ENCODE measurements around the gene DHX8.

Gene DHX8

DNA sequence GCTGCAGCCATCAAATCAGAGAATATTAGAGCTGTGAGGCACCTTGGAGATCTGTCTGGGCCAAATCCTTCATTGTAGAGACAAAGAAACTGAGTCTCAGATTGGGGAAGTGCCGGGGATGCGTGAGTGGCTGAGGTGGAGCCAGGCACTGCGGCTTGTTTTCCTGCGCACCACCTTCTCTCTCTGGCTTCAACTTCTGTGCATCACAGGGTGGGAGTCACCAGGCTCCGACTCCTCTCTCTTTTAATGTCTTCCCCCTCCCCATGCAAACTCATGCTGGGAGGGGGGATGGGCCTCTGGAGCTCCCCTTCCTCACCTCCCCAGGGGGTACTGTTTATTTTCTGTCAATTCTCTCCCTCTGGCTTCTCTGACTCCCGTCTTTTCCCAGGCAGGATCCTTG lies 71.1 kb downstream of the DHX8 start:
- no peaks in the 10 kb centered on the region for H3K9me3 ChIP-seq (ENCODE audit: control insufficient read depth, insufficient read depth, low read length)

DNA sequence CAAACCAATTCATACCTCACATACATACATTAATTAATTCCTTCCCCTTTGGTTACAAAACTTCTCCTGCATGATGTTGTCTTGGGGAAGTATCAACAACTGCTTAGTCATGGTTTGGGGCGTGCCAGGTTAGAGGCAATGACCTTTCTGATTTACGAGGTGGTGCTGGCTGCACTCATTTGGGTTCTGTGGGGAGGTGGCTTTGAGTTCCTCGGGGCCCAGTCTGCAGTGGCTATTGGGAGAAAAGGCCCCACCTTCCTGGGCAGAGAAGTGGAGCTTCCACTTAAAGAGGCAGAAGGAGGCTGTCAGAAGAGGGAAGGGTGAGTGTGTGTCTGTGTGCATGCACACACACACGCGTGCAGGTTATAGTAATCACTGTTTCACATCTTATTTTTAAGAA lies 72.5 kb downstream of the DHX8 start:
- H3K36me3 ChIP-seq (ENCODE audit: insufficient read depth, low read length), result no peaks in the 10 kb centered on the region
- no peak overlapping the region for H3K9ac ChIP-seq (ENCODE audit: low read depth, low read length)
- H3K9me3 ChIP-seq (ENCODE audit: control insufficient read depth, insufficient read depth, low read length), result no peaks in the 10 kb centered on the region
- H3K4me1 ChIP-seq (ENCODE audit: insufficient read depth, low read length), result peaks cover 29% of the 10 kb centered on the region

More for the DNA sequence above, 71.1 kb downstream of the DHX8 start:
- H3K4me1 ChIP-seq (ENCODE audit: insufficient read depth, low read length), result peaks cover 31% of the 10 kb centered on the region
- H3K36me3 ChIP-seq (ENCODE audit: insufficient read depth, low read length), result no peaks in the 10 kb centered on the region
- no peak overlapping the region for H3K9ac ChIP-seq (ENCODE audit: low read depth, low read length)

DNA sequence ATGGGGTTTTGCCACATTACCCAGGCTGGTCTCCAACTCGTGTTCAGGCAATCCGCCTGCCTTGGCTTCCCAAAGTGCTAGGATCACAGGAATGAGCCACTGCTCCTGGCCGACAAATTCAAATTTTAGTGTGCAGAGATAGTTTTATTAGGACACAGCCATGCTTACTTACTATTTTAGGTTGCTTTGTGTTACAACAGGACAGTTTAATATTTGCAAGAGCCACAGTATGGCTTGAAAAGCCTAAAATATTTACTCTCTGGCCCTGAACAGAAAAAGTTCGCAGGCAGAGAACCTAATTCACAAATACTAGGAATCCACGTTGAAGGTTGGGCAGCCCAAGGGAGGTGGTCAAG lies 75.0 kb downstream of the DHX8 start:
- no peaks in the 10 kb centered on the region for H3K36me3 ChIP-seq (ENCODE audit: insufficient read depth, low read length)
- H3K9ac ChIP-seq (ENCODE audit: low read depth, low read length), result no peak overlapping the region
- H3K9me3 ChIP-seq (ENCODE audit: control insufficient read depth, insufficient read depth, low read length), result no peaks in the 10 kb centered on the region
- peaks cover 34% of the 10 kb centered on the region for H3K4me1 ChIP-seq (ENCODE audit: insufficient read depth, low read length)

DNA sequence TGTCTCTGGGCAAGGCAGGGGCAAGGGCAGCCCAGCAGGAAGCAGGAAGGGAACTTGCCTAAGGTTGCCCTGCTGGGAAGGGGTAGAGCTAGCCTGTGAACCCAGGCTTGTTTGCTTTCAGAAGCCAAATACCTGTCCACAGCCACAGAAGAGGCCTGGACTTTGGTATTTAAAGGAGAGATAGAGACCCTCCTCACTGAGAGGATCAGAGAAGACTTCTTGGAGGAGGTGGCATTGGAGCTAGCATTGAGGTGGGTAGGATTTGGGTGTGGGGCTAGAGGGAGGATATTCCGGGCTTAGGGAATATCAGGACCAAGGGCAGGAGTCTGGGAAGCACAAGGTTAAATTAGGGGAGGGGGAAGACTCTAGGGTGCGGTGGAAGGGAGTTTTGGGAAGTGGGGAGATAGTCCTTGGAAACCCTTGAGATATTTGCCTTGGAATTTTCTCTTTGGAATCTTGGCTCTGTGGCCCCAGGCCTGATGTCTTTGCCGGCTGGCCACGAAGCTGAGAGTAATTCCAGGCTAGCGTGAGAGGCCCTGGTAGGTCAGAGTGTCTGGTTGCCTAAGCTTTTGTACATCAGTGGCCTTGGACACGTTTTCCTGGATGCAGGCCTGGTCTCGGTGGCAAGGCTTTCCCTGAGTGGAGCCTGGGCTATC lies 75.5 kb downstream of the DHX8 start:
- Histone ChIP-seq H3K9me3 (ENCODE audit: control insufficient read depth, insufficient read depth, low read length) (no peaks in the 10 kb centered on the region), H3K36me3 (ENCODE audit: insufficient read depth, low read length) (no peaks in the 10 kb centered on the region), H3K4me1 (ENCODE audit: insufficient read depth, low read length) (peaks cover 32% of the 10 kb centered on the region), H3K9ac (ENCODE audit: low read depth, low read length) (no peak overlapping the region)

DNA sequence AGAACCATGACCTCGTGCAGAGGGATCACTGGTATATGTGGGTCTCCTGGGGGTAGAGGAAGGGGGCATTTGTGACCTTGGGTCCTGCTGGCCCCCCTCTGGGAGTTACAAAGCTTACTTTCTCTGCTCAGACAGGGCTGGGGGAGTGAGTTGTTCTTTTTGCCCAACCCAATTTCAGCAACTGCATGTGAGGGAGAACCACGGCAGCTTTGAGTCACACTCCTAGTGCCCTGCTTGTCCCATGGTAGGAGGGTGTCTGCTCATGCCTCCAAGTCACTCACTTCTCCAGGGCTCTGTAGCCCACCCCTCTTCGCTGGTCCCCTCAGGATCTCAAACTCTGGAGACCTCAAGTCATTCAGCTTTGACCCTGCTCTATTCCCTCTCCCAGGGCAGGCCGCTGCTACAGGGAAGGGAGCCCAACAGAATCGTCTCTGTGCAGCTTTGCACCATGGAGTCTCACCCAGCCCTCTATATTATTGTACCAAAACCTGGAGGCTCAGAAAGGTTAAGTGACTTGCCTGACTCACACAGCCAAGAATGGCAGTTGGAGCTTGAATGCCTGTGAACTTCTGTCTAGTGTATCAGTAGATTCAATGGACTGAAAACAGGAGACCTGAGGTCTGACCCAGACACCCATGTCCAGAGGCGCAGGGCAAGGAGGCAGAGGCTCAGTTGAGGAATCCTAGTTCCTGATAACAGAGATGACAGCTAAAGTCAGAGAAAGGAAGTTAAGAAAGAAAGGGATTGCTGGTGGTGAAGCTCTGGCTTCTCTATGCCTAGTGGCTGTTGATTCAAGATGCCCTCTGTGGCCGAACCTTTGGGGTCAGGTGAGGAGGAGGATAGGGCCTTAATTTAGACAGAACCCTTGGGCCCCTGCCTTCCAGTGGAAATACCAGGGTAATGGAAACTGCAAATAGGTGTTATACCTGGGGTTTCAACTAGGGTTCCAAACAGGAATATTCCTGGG lies 77.0 kb downstream of the DHX8 start:
- Histone ChIP-seq H3K36me3 (ENCODE audit: insufficient read depth, low read length) (no peaks in the 10 kb centered on the region), H3K4me1 (ENCODE audit: insufficient read depth, low read length) (peaks cover 24% of the 10 kb centered on the region), H3K9me3 (ENCODE audit: control insufficient read depth, insufficient read depth, low read length) (no peaks in the 10 kb centered on the region), H3K9ac (ENCODE audit: low read depth, low read length) (no peak overlapping the region)

DNA sequence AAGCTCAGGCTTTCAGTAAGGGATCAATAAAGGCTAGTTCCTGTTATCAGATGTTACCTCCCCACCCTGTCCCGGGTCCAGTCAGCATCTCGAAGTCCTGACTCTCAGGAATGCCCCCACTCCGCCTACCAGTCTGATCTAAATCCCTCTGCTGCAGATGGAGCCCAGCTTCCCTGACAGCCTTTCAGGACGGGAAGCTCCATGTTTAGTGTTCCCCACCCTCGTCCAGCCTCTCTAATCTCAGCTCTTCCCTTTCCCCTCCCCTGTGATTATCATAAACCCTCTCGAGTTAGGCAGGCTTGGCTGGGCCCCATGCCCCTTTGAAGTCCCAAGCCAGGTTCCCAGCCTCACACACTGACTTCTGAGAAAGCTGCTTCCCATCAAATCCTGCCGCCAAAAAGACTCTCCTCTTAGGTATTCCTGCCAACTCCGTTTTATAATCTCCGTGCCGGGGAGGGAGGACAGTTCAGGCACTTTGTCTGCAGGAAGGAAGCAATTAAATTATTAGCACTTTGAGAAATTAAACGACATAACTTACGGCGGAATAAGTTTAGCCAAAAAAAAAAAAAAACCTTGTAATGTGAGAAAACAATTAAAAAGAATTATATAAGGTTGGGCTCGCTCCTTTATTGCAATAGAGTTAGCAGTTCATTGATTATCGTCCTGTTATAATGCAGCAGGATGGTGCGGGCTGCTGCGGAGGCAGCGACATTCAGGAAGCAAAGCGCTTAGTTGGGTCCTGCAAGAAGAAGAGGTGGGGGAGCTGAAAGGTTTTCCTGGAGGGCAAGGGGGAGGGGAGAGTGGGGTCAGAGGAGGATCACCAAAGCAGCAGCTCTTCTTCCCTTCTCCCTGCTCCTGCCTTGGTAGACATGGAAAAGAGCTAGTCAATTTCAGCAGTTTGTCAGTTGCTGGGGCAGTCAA lies 79.2 kb downstream of the DHX8 start:
- Histone ChIP-seq H3K9me3 (ENCODE audit: control insufficient read depth, insufficient read depth, low read length) (no peaks in the 10 kb centered on the region), H3K9ac (ENCODE audit: low read depth, low read length) (peak overlapping the region; percentile 40; the same call in 1 of the 2 replicates), H3K4me1 (ENCODE audit: insufficient read depth, low read length) (peaks cover 24% of the 10 kb centered on the region), H3K36me3 (ENCODE audit: insufficient read depth, low read length) (no peaks in the 10 kb centered on the region)

DNA sequence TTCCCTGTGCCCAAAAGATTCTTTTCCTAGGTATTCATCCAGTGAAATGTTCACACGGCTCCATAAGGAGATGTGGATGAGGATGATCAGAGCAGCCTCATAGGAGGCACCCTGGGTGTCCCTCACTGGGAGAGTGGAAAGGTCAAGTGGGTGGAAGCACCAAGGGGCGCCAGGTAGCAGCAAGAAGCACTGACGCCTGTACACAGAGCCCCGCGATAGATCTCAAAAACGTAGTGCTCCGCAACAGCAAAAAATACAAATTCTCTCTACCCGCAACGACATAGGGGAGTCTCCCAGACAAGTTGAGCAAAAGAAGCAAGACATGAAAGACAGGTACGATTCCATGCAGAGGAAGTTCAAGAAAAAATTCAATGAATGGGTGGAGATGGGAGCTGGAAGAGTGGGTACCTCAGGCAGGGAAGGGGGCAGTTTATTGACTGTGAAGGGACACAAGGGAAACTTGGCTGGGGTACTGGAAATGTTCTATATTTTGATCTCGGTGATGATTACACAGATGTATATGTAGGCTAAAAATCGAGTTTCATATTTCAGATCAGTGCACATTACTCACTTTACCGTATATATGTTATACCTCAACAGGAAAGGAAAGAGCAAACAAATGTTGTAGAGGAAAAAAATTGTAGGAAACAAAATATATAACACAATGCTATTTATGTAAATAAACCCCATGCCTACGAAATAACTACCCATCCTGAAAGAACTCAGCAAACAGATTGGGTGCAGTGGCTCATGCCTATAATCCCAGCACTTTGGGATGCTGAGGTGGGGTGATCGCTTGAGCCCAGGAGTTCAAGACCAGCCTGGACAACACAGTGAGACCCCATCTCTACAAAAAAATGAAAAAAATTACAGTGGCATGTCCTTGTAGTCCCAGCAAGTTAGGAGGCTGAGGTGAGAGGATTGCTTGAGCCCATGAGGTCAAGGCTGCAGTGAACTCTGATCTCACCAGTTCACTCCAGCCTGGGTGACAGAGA lies 80.1 kb downstream of the DHX8 start:
- Histone ChIP-seq H3K9ac (ENCODE audit: low read depth, low read length) (peak overlapping the region; percentile 40; the same call in 1 of the 2 replicates), H3K36me3 (ENCODE audit: insufficient read depth, low read length) (no peaks in the 10 kb centered on the region), H3K4me1 (ENCODE audit: insufficient read depth, low read length) (peaks cover 24% of the 10 kb centered on the region), H3K9me3 (ENCODE audit: control insufficient read depth, insufficient read depth, low read length) (no peaks in the 10 kb centered on the region)

DNA sequence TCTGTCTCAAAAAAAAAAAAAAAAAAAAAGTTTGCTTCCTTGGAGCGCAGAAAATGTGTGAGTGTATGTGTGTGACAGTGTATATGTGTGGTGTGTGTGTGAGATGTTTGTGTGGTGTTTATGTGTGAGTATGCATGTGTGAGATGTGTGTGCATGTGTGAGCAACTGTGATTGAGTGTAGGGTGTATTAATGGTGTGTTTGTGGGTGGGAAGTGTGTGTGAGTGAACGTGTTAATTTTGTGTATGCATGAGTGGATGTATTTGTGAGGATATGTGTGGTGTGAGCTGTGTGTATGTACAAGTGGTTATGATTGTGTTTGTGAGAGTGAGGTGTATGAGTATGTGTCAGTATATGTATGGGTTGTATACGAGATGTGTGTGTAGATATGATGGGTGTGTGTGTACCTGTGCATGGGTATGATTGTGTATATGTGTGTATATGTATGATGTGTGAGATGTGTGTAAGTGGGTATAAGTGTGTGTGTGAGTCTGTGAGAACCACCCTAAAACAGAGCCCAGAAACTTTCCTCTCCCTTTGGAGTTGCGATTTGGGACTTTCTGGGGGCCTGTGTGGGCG lies 84.8 kb downstream of the DHX8 start:
- Histone ChIP-seq H3K4me1 (ENCODE audit: insufficient read depth, low read length) (peaks cover 4% of the 10 kb centered on the region), H3K36me3 (ENCODE audit: insufficient read depth, low read length) (no peaks in the 10 kb centered on the region), H3K9ac (ENCODE audit: low read depth, low read length) (no peak overlapping the region), H3K9me3 (ENCODE audit: control insufficient read depth, insufficient read depth, low read length) (no peaks in the 10 kb centered on the region)

DNA sequence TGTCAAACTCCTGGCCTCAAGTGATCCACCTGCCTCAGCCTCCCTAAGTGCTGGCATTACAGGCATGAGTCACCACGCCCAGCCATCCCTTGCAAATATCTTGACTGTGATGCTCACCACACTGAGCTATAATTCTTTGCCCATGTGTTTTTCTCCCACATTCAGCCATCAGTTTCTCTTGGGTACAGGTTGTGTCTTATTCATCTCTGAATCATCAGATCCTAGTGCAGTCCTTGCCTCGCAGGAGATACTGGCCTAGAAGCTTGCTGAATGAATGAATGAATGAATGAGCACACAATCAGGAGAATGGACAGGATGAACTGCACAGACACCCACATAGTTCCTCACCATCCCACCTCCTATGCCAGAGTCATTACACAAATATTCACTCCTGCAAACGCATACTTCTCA lies 86.7 kb downstream of the DHX8 start:
- H3K4me1 ChIP-seq (ENCODE audit: insufficient read depth, low read length), result no peaks in the 10 kb centered on the region
- no peak overlapping the region for H3K9ac ChIP-seq (ENCODE audit: low read depth, low read length)
- H3K36me3 ChIP-seq (ENCODE audit: insufficient read depth, low read length), result no peaks in the 10 kb centered on the region
- no peaks in the 10 kb centered on the region for H3K9me3 ChIP-seq (ENCODE audit: control insufficient read depth, insufficient read depth, low read length)

DNA sequence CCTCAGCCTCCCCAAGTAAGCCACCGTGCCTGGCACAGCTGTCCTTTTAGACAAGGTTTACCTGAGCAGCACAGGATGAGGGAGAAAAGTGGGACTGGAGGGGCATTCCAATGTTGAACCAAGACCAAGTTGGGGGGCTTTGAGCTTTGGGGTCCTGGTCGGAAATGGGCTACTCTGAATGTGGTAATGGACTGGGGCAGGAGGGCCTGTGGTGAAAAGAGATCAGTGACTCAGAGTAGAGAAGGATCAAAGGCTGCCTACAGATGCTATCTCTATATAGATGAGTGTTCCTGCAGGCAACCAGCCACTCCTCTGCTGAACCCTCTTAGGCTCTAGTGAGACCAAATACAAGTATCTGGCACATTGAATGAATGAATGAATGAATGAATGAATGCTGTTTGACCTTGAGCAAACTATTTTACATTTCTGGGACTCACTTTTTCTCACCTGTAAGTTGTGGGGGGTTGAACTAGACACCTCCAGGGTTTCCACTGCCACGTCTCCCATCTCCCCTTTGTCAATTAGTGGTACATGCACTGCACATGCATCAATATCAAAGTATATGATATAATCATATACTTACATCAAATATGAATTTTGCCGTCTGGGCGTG lies 88.7 kb downstream of the DHX8 start:
- Histone ChIP-seq H3K9ac (ENCODE audit: low read depth, low read length) (no peak overlapping the region), H3K4me1 (ENCODE audit: insufficient read depth, low read length) (peaks cover 11% of the 10 kb centered on the region), H3K9me3 (ENCODE audit: control insufficient read depth, insufficient read depth, low read length) (no peaks in the 10 kb centered on the region), H3K36me3 (ENCODE audit: insufficient read depth, low read length) (no peaks in the 10 kb centered on the region)

DNA sequence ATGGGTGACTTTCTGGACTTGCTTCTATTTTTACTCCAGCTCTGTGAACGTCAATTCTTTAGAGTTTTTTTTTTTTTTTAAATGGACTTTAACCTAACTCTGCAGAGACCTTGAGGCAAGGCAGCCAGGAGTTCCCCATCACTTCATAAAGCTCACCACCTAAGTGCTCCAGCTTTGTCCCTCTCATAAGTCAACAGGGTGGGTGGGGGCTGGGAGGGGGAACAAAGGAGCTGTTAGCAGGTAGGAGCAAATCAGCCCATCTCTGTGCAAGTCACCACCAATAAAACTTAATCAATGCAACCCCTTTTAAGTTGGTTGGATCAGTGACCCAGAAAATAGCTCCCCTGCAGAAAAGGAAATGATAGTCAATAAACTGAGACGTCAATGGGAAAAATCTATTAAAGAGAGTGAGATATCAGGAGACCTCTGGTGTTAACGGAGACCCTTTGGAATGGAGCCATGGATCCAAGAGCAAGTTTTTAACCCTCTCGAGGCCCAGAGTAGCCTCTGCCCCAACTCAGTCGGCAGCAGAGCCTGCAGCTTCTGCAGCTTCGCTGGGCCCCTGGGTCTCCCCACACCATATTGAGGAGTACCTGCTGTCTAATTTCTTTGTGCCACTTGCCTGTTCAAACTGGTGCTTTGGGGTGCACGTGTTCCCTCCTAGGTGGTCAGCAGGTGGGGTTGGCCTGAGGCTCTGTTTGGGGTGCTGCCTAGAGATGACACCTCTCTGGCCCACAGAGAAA lies 90.0 kb downstream of the DHX8 start:
- Histone ChIP-seq H3K4me1 (ENCODE audit: insufficient read depth, low read length) (peaks cover 24% of the 10 kb centered on the region), H3K9me3 (ENCODE audit: control insufficient read depth, insufficient read depth, low read length) (no peaks in the 10 kb centered on the region), H3K9ac (ENCODE audit: low read depth, low read length) (no peak overlapping the region), H3K36me3 (ENCODE audit: insufficient read depth, low read length) (no peaks in the 10 kb centered on the region)

DNA sequence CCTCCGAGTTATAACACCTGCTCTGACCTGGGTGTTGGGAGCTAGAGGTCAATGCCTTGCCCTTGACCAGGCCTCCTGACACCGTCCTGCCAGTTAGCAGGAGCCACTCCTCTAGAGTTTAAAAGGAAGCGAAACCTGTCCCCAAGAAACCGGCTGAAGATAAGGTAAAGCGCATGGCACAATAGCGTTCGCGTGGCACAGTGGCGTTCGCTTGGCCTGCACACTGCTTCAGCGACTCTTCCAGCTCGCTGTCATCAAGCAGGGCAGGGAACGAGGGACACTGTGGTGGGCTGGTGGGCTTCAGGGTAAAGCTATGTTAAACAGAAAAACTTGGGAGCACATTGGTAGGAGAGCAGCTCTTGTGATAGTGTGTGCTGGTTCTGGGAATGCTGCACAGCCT lies 90.6 kb downstream of the DHX8 start:
- no peaks in the 10 kb centered on the region for H3K36me3 ChIP-seq (ENCODE audit: insufficient read depth, low read length)
- peaks cover 29% of the 10 kb centered on the region for H3K4me1 ChIP-seq (ENCODE audit: insufficient read depth, low read length)
- H3K9ac ChIP-seq (ENCODE audit: low read depth, low read length), result no peak overlapping the region
- H3K9me3 ChIP-seq (ENCODE audit: control insufficient read depth, insufficient read depth, low read length), result no peaks in the 10 kb centered on the region
